ENCODE measurements around the gene GINS3.

DNA sequence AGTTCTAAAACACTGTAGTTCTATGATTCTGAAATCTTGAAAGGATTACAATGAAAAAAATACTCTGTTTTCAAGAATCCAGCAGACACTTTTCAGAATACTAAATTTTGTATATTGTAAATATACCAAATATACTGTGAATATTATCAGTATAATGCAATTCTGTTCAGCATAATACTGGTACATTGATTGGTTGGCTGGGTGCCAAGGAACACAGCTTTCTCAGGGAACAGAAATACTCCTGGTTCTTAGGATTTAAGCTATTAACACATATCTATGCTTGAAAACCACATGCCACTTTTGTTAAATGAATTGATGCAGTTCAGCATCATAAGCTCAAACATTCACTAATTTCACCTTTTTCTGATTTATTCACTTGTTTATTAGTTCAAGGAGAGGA lies 2.5 kb upstream of the GINS3 start:
- TF ChIP-seq CTCF (IDR thresholded peaks at IDR 0.05; ENCODE audit: insufficient read depth, low read length) (no peak), REST (IDR thresholded peaks at IDR 0.05; ENCODE audit: insufficient replicate concordance, low read depth) (no peak), POLR2AphosphoS5 (IDR thresholded peaks at IDR 0.05; ENCODE audit: low read depth) (no peak), SPI1 (IDR thresholded peaks at IDR 0.05; ENCODE audit: borderline replicate concordance, low read depth) (no peak)

Measured in HL-60 (cell line).